B cell (primary cell): ENCODE data around the gene ZBED2. TPM values are rescaled to one million over a fixed set of nuclear protein-coding genes. Genes with fewer than 3 reads are reported as not detected.

Source experiments
- ATAC-seq: fragments of 200-7000 bp; cut with Tn5 transposase; one replicate; pipeline ENCODE4 v1.10.0; 2021; ENCODE audit warnings: low read depth, mild to moderate bottlenecking, moderate number of reproducible peaks, moderate library complexity
- CTCF ChIA-PET: fragments of 350-600 bp; sonication (Branson Sonifier 250); formaldehyde crosslinking; loops from one replicate; lab custom pipeline; 2021; ENCODE audit warnings: antibody characterized with exemption, inconsistent platforms; lab: Charles Lee
- POLR2A ChIA-PET: fragments of 350-600 bp; sonication (Branson Sonifier 250); formaldehyde crosslinking; loops from one replicate; lab custom pipeline; 2021; ENCODE audit warnings: antibody characterized with exemption; lab: Charles Lee
- DNase-seq: peaks from one replicate; pipeline ENCODE4 v3.0.0; 2013
- H2AFZ ChIP-seq: 2 replicates; pipeline ENCODE4 v1.6.1; 2012; ENCODE audit warnings: mild to moderate bottlenecking, low read depth, low read length; ENCODE audit not compliant: insufficient read depth, poor library complexity, severe bottlenecking
- H3K27ac ChIP-seq, 2 donors: 1 replicate in 1 of 2; 2 replicates in 1 of 2; pipeline ENCODE4 v1.5.1; 2012 to 2013; ENCODE audit warnings: low read length in 2 of 2, mild to moderate bottlenecking in 2 of 2, moderate library complexity in 1 of 2
- H3K27me3 ChIP-seq, 4 experiments: fragments of 200-600 bp in 1 of 4; sonication (generic) in 1 of 4; replicated peaks in 1 of 4; 1 replicate in 2 of 4; 2 replicates in 2 of 4; pipeline versions ENCODE4 v1.6.1 to v1.7.0; 2013 to 2016; ENCODE audit warnings: low read length in 3 of 4, mild to moderate bottlenecking in 2 of 4, mixed read lengths in 1 of 4, moderate library complexity in 1 of 4; ENCODE audit not compliant: insufficient read depth in 4 of 4, control insufficient read depth in 3 of 4; ENCODE audit errors: control extremely low read depth in 1 of 4
- H3K36me3 ChIP-seq, 2 experiments: replicated peaks in 1 of 2; 1 replicate in 1 of 2; 2 replicates in 1 of 2; pipeline versions ENCODE4 v1.6.1 to v1.7.1; 2013; ENCODE audit warnings: low read length in 1 of 2; ENCODE audit not compliant: insufficient read depth in 2 of 2, control insufficient read depth in 1 of 2; ENCODE audit errors: control extremely low read depth in 1 of 2, extremely low read depth in 1 of 2
- H3K4me1 ChIP-seq, 2 donors: fragments of 200-600 bp in 1 of 2; sonication (generic) in 1 of 2; 1 replicate in 1 of 2; 2 replicates in 1 of 2; pipeline versions ENCODE4 v1.5.1 to v1.6.1; 2013 to 2017; ENCODE audit warnings: low read length in 2 of 2; ENCODE audit not compliant: control insufficient read depth in 2 of 2, insufficient read depth in 2 of 2
- H3K4me2 ChIP-seq: replicated peaks from 2 replicates; pipeline ENCODE3; 2012; ENCODE audit warnings: mild to moderate bottlenecking, low read depth, low read length; ENCODE audit not compliant: poor library complexity, severe bottlenecking
- H3K4me3 ChIP-seq, 5 experiments: fragments of 200-600 bp in 1 of 5; sonication (generic) in 1 of 5; 1 replicate in 3 of 5; 2 replicates in 2 of 5; pipeline versions ENCODE4 v1.5.1 to v1.7.0; 2011 to 2016; ENCODE audit warnings: low read length in 4 of 5, mild to moderate bottlenecking in 4 of 5, low read depth in 2 of 5, control low read depth in 1 of 5, moderate library complexity in 1 of 5; ENCODE audit not compliant: insufficient read depth in 1 of 5; ENCODE audit errors: control extremely low read depth in 1 of 5, extremely low read depth in 1 of 5
- H3K79me2 ChIP-seq: fragments of 200-600 bp; sonication (generic); one replicate; pipeline ENCODE4 v1.6.0; 2016; ENCODE audit warnings: low read length; ENCODE audit not compliant: control insufficient read depth, insufficient read depth
- H3K9ac ChIP-seq: fragments of 200-600 bp; sonication (generic); 2 replicates; pipeline ENCODE4 v1.6.1; 2017; ENCODE audit warnings: mild to moderate bottlenecking, low read length, moderate library complexity
- H3K9me3 ChIP-seq, 3 donors: one replicate each; pipeline versions ENCODE4 v1.6.1 to v1.7.1; 2013; ENCODE audit warnings: low read length in 2 of 3; ENCODE audit not compliant: control insufficient read depth in 2 of 3, insufficient read depth in 1 of 3; ENCODE audit errors: control extremely low read depth in 1 of 3
- H4K20me1 ChIP-seq: 2 replicates; pipeline ENCODE4 v1.6.0; 2012; ENCODE audit warnings: mild to moderate bottlenecking, low read length; ENCODE audit not compliant: insufficient read depth, control insufficient read depth, poor library complexity, severe bottlenecking
- H3K27ac Mint-ChIP-seq: one replicate; pipeline ENCODE4 v1.8.0; 2021; ENCODE audit warnings: mixed read lengths
- H3K27me3 Mint-ChIP-seq: one replicate; pipeline ENCODE4 v1.8.0; 2021; ENCODE audit warnings: mixed read lengths
- H3K4me1 Mint-ChIP-seq: one replicate; pipeline ENCODE4 v1.8.0; 2021; ENCODE audit warnings: mixed read lengths
- H3K4me3 Mint-ChIP-seq: one replicate; pipeline ENCODE4 v1.8.0; 2021; ENCODE audit warnings: mixed read lengths
- H3K9me3 Mint-ChIP-seq: one replicate; pipeline ENCODE4 v1.8.0; 2022; ENCODE audit warnings: mixed read lengths; ENCODE audit not compliant: insufficient read depth
- CTCF ChIP-seq: fragments of 200-600 bp; IDR thresholded peaks from one replicate; pipeline ENCODE4 v1.8.0; 2022; ENCODE audit warnings: antibody characterized with exemption, mild to moderate bottlenecking
- EZH2 ChIP-seq: IDR thresholded peaks from 2 replicates; pipeline ENCODE4 v1.6.1; 2012; ENCODE audit warnings: borderline replicate concordance, low read depth, mild to moderate bottlenecking, moderate library complexity, low read length; ENCODE audit not compliant: insufficient read depth, poor library complexity, severe bottlenecking
- WGBS: methylation state at CpG from one replicate; pipeline ENCODE4 v1.1.5; 2013; ENCODE audit warnings: missing lambda C conversion rate; ENCODE audit not compliant: insufficient coverage; 5-methylcytosine and 5-hydroxymethylcytosine counted together
- intact Hi-C: fragments of 100-400 bp; cut with micrococcal nuclease; formaldehyde crosslinking; loops from one replicate; pipeline ENCODE4 v1.10.0; 2022
- polyA plus RNA-seq: library from polyadenylated mRNA; depleted of rRNA; stranded (reverse); fragments of >200 nt; gene quantifications from 2 replicates; pipeline ENCODE4 v1.2.3, GENCODE V29; 2012
- total RNA-seq, 2 donors: library from RNA; stranded (reverse); fragments of 120-200 nt in 1 of 2; gene quantifications; 1 replicate in 1 of 2; 2 replicates in 1 of 2; pipeline versions ENCODE4 v1.2.3 to v1.2.4, GENCODE V29; 2013 to 2022

ZBED2 gene
- total and polyA plus RNA-seq, 2 donors (not counting 1 experiment from before 2014, with no cell fraction given), result 0.36 to 6.0 TPM

GRCh38 chr3:111577113-111577512, 18.0 kb downstream of the ZBED2 start:
- Histone ChIP-seq H3K4me1 (peaks cover 9 to 18% of the 10 kb centered on the region in 2 donors), H3K9me3 (no peaks in the 10 kb centered on the region), H2AFZ (no peak overlapping the region), H3K27me3 (no peaks in the 10 kb centered on the region), H3K9ac (no peak overlapping the region), H3K4me3 (no peak overlapping the region), H4K20me1 (no peaks in the 10 kb centered on the region), H3K79me2 (no peaks in the 10 kb centered on the region), H3K36me3 (peaks cover 0 to 21% of the 10 kb centered on the region in 2 experiments), H3K27ac (no peak overlapping the region), H3K4me2 (no peak overlapping the region)
- no peak for TF ChIP-seq EZH2
- no peak for TF ChIP-seq CTCF
- Mint-ChIP-seq H3K27ac (no peak overlapping the region), H3K4me1 (peaks cover 31% of the 10 kb centered on the region), H3K9me3 (no peaks in the 10 kb centered on the region), H3K27me3 (no peaks in the 10 kb centered on the region), H3K4me3 (no peak overlapping the region)
- ATAC-seq (no peak), DNase-seq (no peak)
- intact Hi-C loops, result loop anchor here (1.0 kb wide), 1 partner anchor 114 kb away; no protein-coding TSS in a partner anchor
- POLR2A ChIA-PET, result no interaction called here
- WGBS, result 88% methylated on average over 1 of the region's 1 CpG
- CTCF ChIA-PET, result interaction anchor here (0.5 to 4.4 kb wide), 23 partner anchors 8 to 1302 kb away, joined by 3 to 71 read pairs (median 8); partner anchors contain the start of genes CD96 and ZBED2

- Histone ChIP-seq H4K20me1 (no peaks in the 10 kb centered on the region), H3K27ac (no peak overlapping the region), H3K4me2 (no peak overlapping the region), H3K27me3 (no peaks in the 10 kb centered on the region), H3K9me3 (no peaks in the 10 kb centered on the region), H3K4me1 (no peaks in the 10 kb centered on the region), H3K36me3 (peaks cover 0 to 15% of the 10 kb centered on the region in 2 experiments), H3K9ac (no peak overlapping the region), H3K4me3 (no peak overlapping the region), H3K79me2 (no peaks in the 10 kb centered on the region), H2AFZ (no peak overlapping the region)
- intact Hi-C loops, result no loop called here
- peaks cover 2% of the 10 kb centered on the region for H3K4me1 Mint-ChIP-seq
- no peaks in the 10 kb centered on the region for H3K9me3 Mint-ChIP-seq
- no peak overlapping the region for H3K27ac Mint-ChIP-seq
- no peak for TF ChIP-seq EZH2
- CTCF ChIA-PET, result interaction anchor here (1.3 to 2.7 kb wide), 4 partner anchors 32 to 1256 kb away, joined by 3 to 10 read pairs (median 4); no protein-coding TSS in a partner anchor
- no peaks in the 10 kb centered on the region for H3K27me3 Mint-ChIP-seq
- 80% methylated on average over 1 of the region's 6 CpGs for WGBS
- no peak for DNase-seq
- no peak for ATAC-seq
- POLR2A ChIA-PET, result no interaction called here
- H3K4me3 Mint-ChIP-seq, result no peak overlapping the region
These were observed 23.2 kb downstream of the ZBED2 start for GRCh38 chr3:111571907-111572460.
